ENCODE measurements around the gene ZNF438.
A peak's percentile ranks its signal among the peaks of the same experiment; 100 is the strongest.
"Not testable (repeated sequence)": the region's sequence is repeated elsewhere in the genome, so short reads cannot be mapped to it uniquely, and the experiment has no call there.

Gene ZNF438

GRCh38 chr10:30931094-30931493 is 100.6 kb downstream of the ZNF438 start:
- no peak for DNase-seq

- no peak for DNase-seq
These were observed 101.7 kb downstream of the ZNF438 start for GRCh38 chr10:30929901-30930520.

- peak; percentile 30 for DNase-seq
These were observed 102.3 kb downstream of the ZNF438 start for GRCh38 chr10:30929311-30929729.

DNA sequence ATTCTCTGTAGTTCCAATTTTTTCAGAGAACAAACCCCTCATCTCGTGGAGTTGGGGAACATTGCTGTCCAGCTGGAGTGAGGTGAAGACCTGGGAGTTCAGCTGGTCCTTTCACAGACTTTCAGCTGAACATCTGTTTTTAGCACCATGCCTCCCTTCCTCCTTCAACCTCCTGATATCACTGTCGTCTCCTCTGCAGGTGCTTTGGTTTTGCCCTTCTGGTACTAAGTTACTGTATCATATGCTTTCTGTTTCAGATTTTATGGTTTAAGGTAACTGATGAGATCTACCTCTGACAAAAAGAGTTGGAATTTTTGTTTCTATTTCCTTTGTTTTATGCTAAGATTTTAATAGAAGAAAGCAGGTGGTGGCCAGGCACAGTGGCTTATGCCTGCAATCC is 102.9 kb downstream of the ZNF438 start:
- DNase-seq = no peak

DNA sequence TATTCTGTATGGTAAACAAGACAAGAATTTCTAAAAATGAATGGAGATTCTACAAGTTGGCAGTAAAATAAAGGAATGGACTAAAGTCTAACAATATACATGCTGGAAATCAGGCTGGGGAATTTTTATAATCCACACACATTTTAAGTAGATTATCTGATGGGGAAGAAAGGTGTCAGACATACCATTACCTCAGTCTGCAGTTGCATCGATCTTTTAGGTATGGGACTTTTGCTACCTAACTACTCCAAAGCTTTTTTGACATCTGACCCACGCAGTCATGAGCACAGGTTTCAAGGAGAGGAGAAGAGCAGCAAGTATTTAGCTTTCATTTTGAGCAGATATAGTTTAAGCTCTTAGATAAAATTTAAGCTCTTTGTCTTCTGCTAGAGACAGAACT is 113.0 kb downstream of the ZNF438 start:
- no peak for DNase-seq

DNA sequence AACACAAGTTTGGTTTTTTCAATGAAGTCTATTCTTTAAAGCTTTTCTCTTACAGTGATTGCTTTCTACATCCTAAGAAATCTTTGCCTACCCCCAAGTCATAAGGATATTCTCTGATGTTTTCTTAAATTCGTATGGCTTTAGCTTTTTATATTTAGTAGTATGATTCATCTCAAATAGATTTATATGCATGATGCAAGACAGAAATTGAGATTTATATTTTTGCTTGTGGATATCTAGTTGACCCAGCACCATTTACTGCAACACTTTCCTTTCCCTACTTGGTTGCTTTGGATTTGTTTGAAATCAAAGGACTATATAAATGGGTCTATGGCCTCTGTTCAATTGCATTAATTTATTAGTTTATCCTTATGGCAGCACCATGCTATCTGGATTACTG is 113.9 kb downstream of the ZNF438 start:
- DNase-seq = no peak

GRCh38 chr10:30917067-30917466 is 114.6 kb downstream of the ZNF438 start:
- no peak for DNase-seq

DNA sequence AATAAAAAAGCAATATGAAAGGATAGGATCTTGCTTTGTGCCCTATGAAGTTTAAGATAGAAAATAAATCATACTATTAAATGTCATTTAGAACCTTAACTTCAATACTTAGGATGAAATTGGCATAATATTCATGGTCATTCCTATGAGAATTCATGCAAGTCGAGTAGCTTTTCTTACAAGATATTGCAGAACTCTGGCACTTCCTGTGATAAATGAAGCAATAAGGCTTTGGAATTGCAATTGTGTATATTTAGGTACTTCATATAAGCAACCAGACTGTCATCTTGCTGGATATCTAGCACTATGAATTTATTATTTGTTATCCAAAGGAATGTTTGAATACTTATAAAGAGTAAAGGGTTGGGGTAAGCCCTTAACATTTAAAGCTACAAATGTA is 116.5 kb downstream of the ZNF438 start:
- DNase-seq = no peak

- DNase-seq = no peak
These were observed 120.3 kb downstream of the ZNF438 start for GRCh38 chr10:30911303-30911863.

DNA sequence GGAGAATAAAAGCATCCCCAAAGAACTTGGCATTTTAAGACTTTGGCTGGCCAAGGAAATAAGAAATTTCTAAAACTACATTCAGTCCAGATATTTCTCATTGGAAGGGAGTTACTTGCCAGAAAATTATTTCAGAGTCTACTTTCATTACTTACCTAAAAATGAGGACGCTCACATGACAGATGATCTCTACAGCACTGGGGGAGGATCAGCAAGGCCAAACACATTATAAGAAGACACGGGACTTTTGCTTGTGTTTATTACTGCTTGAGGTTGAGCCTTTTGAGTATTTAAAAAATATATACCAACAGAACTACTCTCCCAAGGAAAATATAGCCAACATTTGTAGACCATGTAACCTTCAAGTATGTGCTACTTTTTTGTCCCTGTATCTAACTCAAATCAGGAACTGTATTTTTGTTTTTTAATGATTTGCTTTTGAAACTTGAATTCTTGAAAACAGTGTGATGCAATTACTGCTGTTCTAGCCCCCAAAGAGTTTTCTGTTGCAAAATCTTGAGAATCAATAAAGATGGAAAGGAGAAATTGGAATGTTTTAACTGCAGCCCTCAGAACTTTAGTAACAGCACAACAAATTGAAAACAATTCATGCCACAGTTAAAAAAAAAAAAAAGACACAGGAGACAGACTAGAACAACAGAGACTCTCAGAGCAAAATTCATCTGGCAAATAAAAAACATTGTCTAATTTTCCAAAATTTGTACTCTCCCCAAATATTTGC is 128.1 kb downstream of the ZNF438 start:
- DNase-seq = no peak

GRCh38 chr10:30902621-30903396 is 128.9 kb downstream of the ZNF438 start:
- no peak for DNase-seq

DNA sequence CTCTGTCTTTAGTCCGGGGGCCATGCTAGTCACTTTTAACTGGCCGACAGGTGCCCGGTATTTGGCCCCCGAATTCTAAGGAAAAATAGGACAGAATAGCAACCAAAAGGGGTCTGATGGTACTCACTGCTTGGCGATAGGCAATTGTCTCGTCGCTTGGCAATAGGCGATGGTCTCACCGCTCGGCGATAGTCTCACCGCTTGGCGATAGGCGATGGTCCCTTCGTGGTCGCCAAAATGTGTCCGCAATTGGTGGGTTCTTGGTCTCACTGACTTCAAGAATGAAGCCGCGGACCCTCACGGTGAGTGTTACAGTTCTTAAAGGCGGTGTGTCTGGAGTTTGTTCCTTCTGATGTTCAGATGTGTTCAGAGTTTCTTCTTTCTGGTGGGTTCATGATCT is 130.2 kb downstream of the ZNF438 start:
- DNase-seq = not testable (repeated sequence)

DNA sequence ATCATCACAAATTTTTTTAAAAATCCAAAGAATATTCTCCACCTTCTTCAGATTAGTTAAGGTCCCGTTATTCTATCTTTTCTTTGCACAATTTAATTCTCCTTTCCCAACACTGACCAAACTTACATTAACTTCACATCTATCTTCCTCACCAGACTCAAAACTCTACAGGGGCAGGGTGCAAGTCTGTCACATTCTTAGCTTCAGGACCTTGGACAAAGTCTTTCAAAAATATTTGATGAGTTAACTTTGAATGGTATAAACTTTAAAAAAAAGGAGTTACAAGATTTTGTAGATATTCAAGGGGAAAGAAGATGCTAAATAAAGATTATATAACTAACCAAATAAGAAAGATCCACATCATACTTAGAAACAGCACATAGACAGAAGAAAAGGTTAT is 132.7 kb downstream of the ZNF438 start:
- DNase-seq = no peak

DNA sequence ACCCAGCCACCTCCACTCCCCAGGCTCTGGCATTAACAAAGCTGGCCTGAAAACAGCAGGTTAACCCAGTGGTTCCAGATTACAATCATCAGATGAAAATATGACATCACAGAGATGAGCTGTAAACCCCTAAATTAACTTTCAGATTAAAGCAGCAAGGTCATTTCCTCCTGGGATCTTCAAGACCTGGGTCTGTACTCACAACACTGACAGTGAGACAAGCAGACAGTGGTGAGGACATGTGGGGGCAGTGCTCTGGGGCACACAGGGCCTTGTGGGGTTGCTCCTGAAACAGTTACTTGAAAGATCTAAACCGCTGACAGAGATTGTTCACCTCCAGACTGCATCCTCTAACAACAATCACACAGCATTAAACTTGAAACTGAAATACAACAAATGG is 134.1 kb downstream of the ZNF438 start:
- DNase-seq = peak; percentile 47

GRCh38 chr10:30897048-30897447 is 134.6 kb downstream of the ZNF438 start:
- DNase-seq = no peak

DNA sequence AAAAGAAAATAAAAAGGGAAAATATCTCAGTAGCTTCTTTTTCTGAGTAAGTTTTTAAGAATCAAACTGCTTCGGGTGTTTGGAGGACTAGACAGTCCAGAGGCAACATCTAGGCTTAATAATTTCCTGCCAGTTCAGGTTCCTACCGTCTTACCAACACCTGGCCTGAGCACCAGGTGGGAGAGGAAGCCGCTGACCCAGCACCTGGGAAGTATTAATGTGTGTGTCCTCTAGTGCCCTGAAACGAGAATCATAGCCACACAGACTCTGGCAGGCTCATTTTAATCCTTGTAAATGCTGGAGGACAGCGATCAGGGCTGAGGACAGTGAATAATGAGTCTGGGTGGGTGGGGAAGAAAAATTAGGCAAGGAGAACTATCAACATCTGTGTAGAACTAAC is 137.4 kb downstream of the ZNF438 start:
- no peak for DNase-seq

GRCh38 chr10:30893208-30893607 is 138.5 kb downstream of the ZNF438 start:
- DNase-seq = no peak

GRCh38 chr10:30887839-30888238 is 143.8 kb downstream of the ZNF438 start:
- DNase-seq = no peak

DNA sequence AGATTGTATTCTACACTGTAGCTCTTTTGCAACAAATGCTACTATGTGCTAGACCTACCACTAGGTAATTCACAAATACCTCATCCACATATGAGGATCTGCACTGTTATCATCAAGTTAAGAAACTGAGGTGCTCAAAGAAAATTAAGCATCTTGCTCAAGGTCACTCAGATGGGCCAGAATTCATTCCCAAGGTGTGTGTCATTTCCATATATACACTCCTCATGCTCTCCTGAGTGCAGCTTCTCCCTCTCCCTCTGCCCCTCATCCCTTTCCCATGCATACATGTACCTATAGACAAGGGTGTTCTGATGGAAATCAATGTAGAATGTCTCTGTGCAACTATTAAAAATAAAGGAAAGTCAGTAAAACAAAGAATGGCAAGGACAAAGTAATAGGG is 146.2 kb downstream of the ZNF438 start:
- no peak for DNase-seq

GRCh38 chr10:30883751-30884150 is 147.9 kb downstream of the ZNF438 start:
- no peak for DNase-seq

GRCh38 chr10:30883116-30883515 is 148.5 kb downstream of the ZNF438 start:
- DNase-seq = no peak

DNA sequence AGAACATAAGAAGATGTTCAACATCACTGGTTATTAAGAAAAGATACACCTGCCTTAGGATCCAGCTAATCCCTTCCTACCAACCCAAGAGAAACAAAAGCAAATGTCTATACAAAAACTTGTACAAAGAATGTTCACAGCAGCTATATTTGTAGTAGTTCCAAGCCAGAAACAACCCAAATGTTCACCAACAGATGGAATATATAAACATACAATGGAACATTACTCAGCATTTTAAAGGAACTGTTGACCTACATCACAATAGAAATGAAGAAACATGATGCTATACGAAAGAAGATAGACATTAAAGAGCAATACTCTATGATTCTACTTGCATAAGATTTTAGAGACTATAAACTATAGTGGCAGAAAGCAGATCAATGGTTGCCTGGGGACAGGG is 149.4 kb downstream of the ZNF438 start:
- DNase-seq = no peak

GRCh38 chr10:30878920-30879319 is 152.7 kb downstream of the ZNF438 start:
- DNase-seq = no peak

GRCh38 chr10:30877111-30877510 is 154.6 kb downstream of the ZNF438 start:
- DNase-seq = no peak

Data from activated CD4-positive, alpha-beta T cell treated with anti-CD3 and anti-CD28 coated beads, Interleukin-10, Interleukin-2, amounts not matched to agents 100 ng/mL and 50 ng/mL, durations not matched to agents 16 hours and 8 hours (primary cell).